Loucy (cell line): ENCODE data around the gene WDR64.
"Not testable (repeated sequence)": the region's sequence is repeated elsewhere in the genome, so short reads cannot be mapped to it uniquely, and the experiment has no call there.

Experiments used
- H2AFZ ChIP-seq: fragments of 200-600 bp; sonication (generic); 2 replicates; pipeline ENCODE4 v1.6.0; 2016; ENCODE audit warnings: antibody characterized with exemption, mild to moderate bottlenecking, low read length, moderate library complexity
- H3F3A ChIP-seq: fragments of 200-600 bp; 2 replicates; pipeline ENCODE4 v1.6.0; 2016; ENCODE audit warnings: antibody characterized with exemption, low read depth, mild to moderate bottlenecking
- H3K27me3 ChIP-seq: fragments of 200-600 bp; sonication (generic); 2 replicates; pipeline ENCODE4 v1.6.1; 2014; ENCODE audit warnings: low read length, mild to moderate bottlenecking; ENCODE audit not compliant: insufficient read depth, poor library complexity, severe bottlenecking
- H3K36me3 ChIP-seq: fragments of 200-600 bp; sonication (generic); 2 replicates; pipeline ENCODE4 v1.6.1; 2016; ENCODE audit warnings: low read length; ENCODE audit not compliant: insufficient read depth
- H3K4me1 ChIP-seq: fragments of 200-600 bp; sonication (generic); 2 replicates; pipeline ENCODE4 v1.5.1; 2014; ENCODE audit warnings: low read length, mild to moderate bottlenecking; ENCODE audit not compliant: insufficient read depth, poor library complexity, severe bottlenecking
- H3K4me2 ChIP-seq: fragments of 200-600 bp; sonication (generic); 2 replicates; pipeline ENCODE4 v1.6.0; 2014; ENCODE audit warnings: antibody characterized with exemption, low read length, low read depth, mild to moderate bottlenecking; ENCODE audit not compliant: poor library complexity, severe bottlenecking
- H3K4me3 ChIP-seq: fragments of 200-600 bp; sonication (generic); 2 replicates; pipeline ENCODE4 v1.5.1; 2014; ENCODE audit warnings: low read length, mild to moderate bottlenecking, mixed read lengths; ENCODE audit not compliant: poor library complexity, severe bottlenecking
- H3K79me2 ChIP-seq: fragments of 200-600 bp; sonication (generic); 2 replicates; pipeline ENCODE4 v1.6.1; 2014; ENCODE audit warnings: low read length; ENCODE audit not compliant: insufficient read depth
- H3K9ac ChIP-seq: fragments of 200-600 bp; sonication (generic); 2 replicates; pipeline ENCODE4 v1.6.0; 2014; ENCODE audit warnings: mild to moderate bottlenecking, low read depth, low read length, moderate library complexity; ENCODE audit not compliant: poor library complexity, severe bottlenecking
- H3K9me2 ChIP-seq: fragments of 200-600 bp; sonication (generic); replicated peaks from 2 replicates; pipeline ENCODE4 v1.6.1; 2016; ENCODE audit warnings: low read depth, low read length, mixed read lengths
- H3K9me3 ChIP-seq: fragments of 200-600 bp; sonication (generic); 2 replicates; pipeline ENCODE4 v1.6.1; 2014; ENCODE audit warnings: mild to moderate bottlenecking, antibody characterized with exemption, low read length, low read depth; ENCODE audit not compliant: insufficient read depth
- H4K20me1 ChIP-seq: fragments of 200-600 bp; sonication (generic); 2 replicates; pipeline ENCODE4 v1.6.0; 2014; ENCODE audit warnings: antibody characterized with exemption, low read length, mild to moderate bottlenecking; ENCODE audit not compliant: insufficient read depth, poor library complexity, severe bottlenecking
- EZH2phosphoT487 ChIP-seq: fragments of 200-600 bp; IDR thresholded peaks from 2 replicates; pipeline ENCODE4 v1.6.1; 2018; ENCODE audit warnings: antibody characterized with exemption, mild to moderate bottlenecking, moderate library complexity, borderline replicate concordance
- TF ChIP-seq, protein P1 (sequence below): fragments of 200-600 bp; sonication (generic); conservative IDR thresholded peaks from 2 replicates; pipeline ENCODE4 v1.5.1; 2014; ENCODE audit warnings: mild to moderate bottlenecking, antibody characterized with exemption, low read length

Gene WDR64

DNA sequence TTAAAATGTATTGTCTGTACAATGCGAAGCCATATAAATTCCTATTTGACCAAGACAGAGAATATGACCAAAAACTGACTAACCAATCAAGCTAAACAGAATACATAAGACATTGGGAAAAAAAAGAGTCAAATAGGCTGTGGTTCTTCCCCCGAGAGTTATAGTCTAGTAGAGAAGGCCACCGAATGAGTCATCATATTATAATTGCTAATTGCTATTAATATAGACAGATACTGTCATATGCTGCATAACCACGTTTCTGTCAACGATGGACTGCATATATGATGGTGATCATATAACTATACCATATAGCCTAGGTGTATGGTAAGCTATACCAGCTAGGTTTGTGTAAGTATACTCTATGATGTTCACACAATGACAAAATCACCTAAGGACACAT lies 82.5 kb downstream of the WDR64 start:
- Histone ChIP-seq H3K4me3 (no peak overlapping the region), H2AFZ (no peak overlapping the region), H3K79me2 (no peaks in the 10 kb centered on the region), H3K9me3 (no peaks in the 10 kb centered on the region), H3K4me2 (no peak overlapping the region), H4K20me1 (no peaks in the 10 kb centered on the region), H3K27me3 (no peaks in the 10 kb centered on the region), H3K4me1 (no peaks in the 10 kb centered on the region), H3K9ac (no peak overlapping the region), H3K36me3 (no peaks in the 10 kb centered on the region), H3F3A (no peaks in the 10 kb centered on the region), H3K9me2 (no peaks in the 10 kb centered on the region)
- TF ChIP-seq EZH2phosphoT487 = no peak
- TF ChIP-seq, protein P1, sequence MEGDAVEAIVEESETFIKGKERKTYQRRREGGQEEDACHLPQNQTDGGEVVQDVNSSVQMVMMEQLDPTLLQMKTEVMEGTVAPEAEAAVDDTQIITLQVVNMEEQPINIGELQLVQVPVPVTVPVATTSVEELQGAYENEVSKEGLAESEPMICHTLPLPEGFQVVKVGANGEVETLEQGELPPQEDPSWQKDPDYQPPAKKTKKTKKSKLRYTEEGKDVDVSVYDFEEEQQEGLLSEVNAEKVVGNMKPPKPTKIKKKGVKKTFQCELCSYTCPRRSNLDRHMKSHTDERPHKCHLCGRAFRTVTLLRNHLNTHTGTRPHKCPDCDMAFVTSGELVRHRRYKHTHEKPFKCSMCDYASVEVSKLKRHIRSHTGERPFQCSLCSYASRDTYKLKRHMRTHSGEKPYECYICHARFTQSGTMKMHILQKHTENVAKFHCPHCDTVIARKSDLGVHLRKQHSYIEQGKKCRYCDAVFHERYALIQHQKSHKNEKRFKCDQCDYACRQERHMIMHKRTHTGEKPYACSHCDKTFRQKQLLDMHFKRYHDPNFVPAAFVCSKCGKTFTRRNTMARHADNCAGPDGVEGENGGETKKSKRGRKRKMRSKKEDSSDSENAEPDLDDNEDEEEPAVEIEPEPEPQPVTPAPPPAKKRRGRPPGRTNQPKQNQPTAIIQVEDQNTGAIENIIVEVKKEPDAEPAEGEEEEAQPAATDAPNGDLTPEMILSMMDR = no peak

DNA sequence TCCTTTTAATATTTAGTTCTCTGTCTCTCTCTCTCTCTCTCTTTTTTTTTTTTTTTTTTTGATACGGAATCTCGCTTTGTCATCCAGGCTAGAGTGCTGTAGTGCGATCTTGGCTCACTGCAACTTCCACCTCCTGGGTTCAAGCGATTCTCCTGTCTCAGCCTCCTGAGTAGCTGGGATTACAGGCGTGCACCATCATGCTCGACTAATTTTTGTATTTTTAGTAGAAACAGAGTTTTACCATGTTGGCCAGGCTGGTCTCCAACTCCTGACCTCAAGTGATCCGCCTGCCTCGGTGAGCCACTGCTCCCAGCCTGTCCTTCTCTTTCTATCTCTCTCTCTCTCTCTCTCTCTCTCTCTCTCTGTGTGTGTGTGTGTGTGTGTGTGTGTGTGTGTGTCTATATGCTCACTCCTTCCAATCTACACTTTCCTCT lies 83.4 kb downstream of the WDR64 start:
- H2AFZ ChIP-seq, H3K9ac ChIP-seq, H3K4me1 ChIP-seq: not testable (repeated sequence)

DNA sequence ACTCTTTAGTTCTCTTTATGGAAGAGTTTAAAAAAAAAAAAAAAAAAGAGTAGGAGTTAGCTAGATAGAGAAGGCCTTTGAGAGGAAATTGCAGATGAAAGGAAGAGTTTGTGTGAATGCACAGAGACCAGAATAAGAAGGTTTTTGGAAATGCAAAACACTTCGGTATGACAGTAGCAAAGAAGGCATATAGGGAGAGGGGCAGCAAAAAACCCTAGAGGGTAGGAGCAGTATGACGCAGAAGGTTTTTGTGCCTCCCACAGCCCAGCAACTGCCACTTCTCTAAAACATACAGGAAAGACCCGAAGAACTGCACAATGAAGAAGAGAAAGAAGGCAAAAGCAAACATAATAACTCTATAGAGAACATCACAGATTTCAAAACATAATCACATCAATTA lies 84.3 kb downstream of the WDR64 start:
- H3K36me3 ChIP-seq = no peaks in the 10 kb centered on the region
- H3K4me1 ChIP-seq = no peaks in the 10 kb centered on the region
- no peaks in the 10 kb centered on the region for H3K9me3 ChIP-seq
- no peaks in the 10 kb centered on the region for H3K27me3 ChIP-seq
- TF ChIP-seq EZH2phosphoT487 = no peak
- TF ChIP-seq, protein P1 = no peak
- no peak overlapping the region for H2AFZ ChIP-seq
- H3K4me3 ChIP-seq = no peak overlapping the region
- H4K20me1 ChIP-seq = no peaks in the 10 kb centered on the region
- no peaks in the 10 kb centered on the region for H3K79me2 ChIP-seq
- no peaks in the 10 kb centered on the region for H3K9me2 ChIP-seq
- no peak overlapping the region for H3K9ac ChIP-seq
- no peak overlapping the region for H3K4me2 ChIP-seq
- no peaks in the 10 kb centered on the region for H3F3A ChIP-seq

More for the DNA sequence above, 83.4 kb downstream of the WDR64 start:
- H3F3A ChIP-seq, H3K9me3 ChIP-seq, H3K4me2 ChIP-seq, H3K9me2 ChIP-seq, H4K20me1 ChIP-seq, H3K79me2 ChIP-seq, H3K4me3 ChIP-seq, H3K27me3 ChIP-seq, H3K36me3 ChIP-seq: not testable (repeated sequence)

DNA sequence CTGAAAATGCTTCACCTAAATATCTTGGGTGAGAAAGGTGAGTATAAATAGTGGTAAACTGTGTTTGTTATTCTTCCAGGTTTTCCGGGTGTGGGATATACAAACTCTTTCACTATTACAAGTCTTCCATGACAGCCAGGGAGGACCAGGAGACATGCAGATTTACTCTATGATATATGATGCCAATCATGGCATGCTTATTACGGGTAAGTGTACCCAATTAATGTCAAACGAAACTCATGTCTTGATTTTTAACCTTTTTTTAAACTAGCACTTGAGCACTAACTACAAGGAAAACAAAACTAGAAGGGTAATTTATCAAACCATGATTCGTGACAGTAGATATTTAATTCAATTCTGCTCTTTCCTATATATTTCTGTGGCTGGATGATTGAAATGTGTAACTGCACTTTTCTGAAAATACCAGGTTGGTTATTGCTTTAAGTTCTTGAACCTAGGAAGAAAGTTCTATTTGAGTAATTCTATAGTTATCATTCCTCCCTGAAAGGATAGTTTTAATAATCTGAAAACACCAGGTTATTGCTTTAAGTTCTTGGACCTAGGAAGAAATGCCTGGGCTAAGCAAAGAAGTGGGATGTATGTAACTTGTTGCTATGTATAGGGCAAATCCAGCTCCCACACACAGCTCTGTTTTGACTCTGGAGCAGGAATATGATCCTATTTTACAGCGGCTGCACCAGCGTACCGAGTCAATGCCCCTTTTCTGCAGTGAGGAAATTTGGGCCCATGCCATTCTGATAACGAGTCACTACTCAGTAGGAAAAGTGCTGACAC lies 86.4 kb downstream of the WDR64 start:
- no peaks in the 10 kb centered on the region for H3K9me3 ChIP-seq
- no peaks in the 10 kb centered on the region for H3K4me1 ChIP-seq
- H2AFZ ChIP-seq = no peak overlapping the region
- H3K4me3 ChIP-seq = no peak overlapping the region
- H3K27me3 ChIP-seq = no peaks in the 10 kb centered on the region
- H3F3A ChIP-seq = no peaks in the 10 kb centered on the region
- TF ChIP-seq, protein P1 = no peak
- TF ChIP-seq EZH2phosphoT487 = no peak
- H3K9ac ChIP-seq = no peak overlapping the region
- no peaks in the 10 kb centered on the region for H3K79me2 ChIP-seq
- H4K20me1 ChIP-seq = no peaks in the 10 kb centered on the region
- H3K36me3 ChIP-seq = no peaks in the 10 kb centered on the region
- H3K4me2 ChIP-seq = no peak overlapping the region
- no peaks in the 10 kb centered on the region for H3K9me2 ChIP-seq
